ACC112 (cell line): ENCODE data around the gene RNU6-7.

ENCODE experiments used
- H2AFZ ChIP-seq: fragments of 200-600 bp; sonication (generic); one replicate; pipeline ENCODE4 v1.6.0; 2017; ENCODE audit warnings: antibody characterized with exemption, low read length; ENCODE audit not compliant: unreplicated experiment
- H3K27ac ChIP-seq: fragments of 200-600 bp; sonication (generic); 2 replicates; pipeline ENCODE4 v1.5.1; 2014; ENCODE audit warnings: low read depth, mild to moderate bottlenecking, antibody characterized with exemption, low read length, moderate library complexity
- H3K27me3 ChIP-seq: fragments of 200-600 bp; sonication (generic); 2 replicates; pipeline ENCODE4 v1.6.1; 2014; ENCODE audit warnings: mild to moderate bottlenecking, antibody characterized with exemption, low read length, moderate library complexity, mixed read lengths; ENCODE audit not compliant: insufficient read depth
- H3K36me3 ChIP-seq: fragments of 200-600 bp; sonication (generic); 2 replicates; pipeline ENCODE4 v1.6.1; 2016; ENCODE audit warnings: mild to moderate bottlenecking, antibody characterized with exemption, low read length, moderate library complexity, mixed read lengths; ENCODE audit not compliant: insufficient read depth
- H3K4me1 ChIP-seq: fragments of 200-600 bp; sonication (generic); one replicate; pipeline ENCODE4 v1.6.1; 2016; ENCODE audit warnings: low read length, mixed read lengths; ENCODE audit not compliant: insufficient read depth, unreplicated experiment, control insufficient read depth
- H3K4me3 ChIP-seq: fragments of 200-600 bp; sonication (generic); 2 replicates; pipeline ENCODE4 v1.5.1; 2014; ENCODE audit warnings: mild to moderate bottlenecking, low read depth, low read length
- H3K79me2 ChIP-seq: fragments of 200-600 bp; sonication (generic); one replicate; pipeline ENCODE4 v1.6.0; 2016; ENCODE audit warnings: low read length; ENCODE audit not compliant: control insufficient read depth, unreplicated experiment, insufficient read depth

The RNU6-7 gene

GRCh38 chr14:32192712-32193373 lies 9.0 kb upstream of the RNU6-7 start:
- no peaks in the 10 kb centered on the region for H3K36me3 ChIP-seq
- H2AFZ ChIP-seq = no peak overlapping the region
- no peaks in the 10 kb centered on the region for H3K4me1 ChIP-seq
- H3K4me3 ChIP-seq = no peak overlapping the region
- no peaks in the 10 kb centered on the region for H3K79me2 ChIP-seq
- H3K27me3 ChIP-seq = no peaks in the 10 kb centered on the region
- no peak overlapping the region for H3K27ac ChIP-seq

- H3K27me3 ChIP-seq = no peaks in the 10 kb centered on the region
- no peak overlapping the region for H3K4me3 ChIP-seq
- H3K36me3 ChIP-seq = no peaks in the 10 kb centered on the region
- H2AFZ ChIP-seq = no peak overlapping the region
- H3K79me2 ChIP-seq = no peaks in the 10 kb centered on the region
- no peak overlapping the region for H3K27ac ChIP-seq
- no peaks in the 10 kb centered on the region for H3K4me1 ChIP-seq
Measured at GRCh38 chr14:32193532-32193931, 8.3 kb upstream of the RNU6-7 start.

- H3K4me1 ChIP-seq = no peaks in the 10 kb centered on the region
- H3K27me3 ChIP-seq = no peaks in the 10 kb centered on the region
- no peaks in the 10 kb centered on the region for H3K36me3 ChIP-seq
- no peak overlapping the region for H3K4me3 ChIP-seq
- H3K27ac ChIP-seq = no peak overlapping the region
- H3K79me2 ChIP-seq = no peaks in the 10 kb centered on the region
- H2AFZ ChIP-seq = no peak overlapping the region
Measured at GRCh38 chr14:32195636-32196035, 6.2 kb upstream of the RNU6-7 start.

GRCh38 chr14:32197919-32198318 lies 3.9 kb upstream of the RNU6-7 start:
- H3K79me2 ChIP-seq = no peaks in the 10 kb centered on the region
- H3K27ac ChIP-seq = no peak overlapping the region
- H3K4me3 ChIP-seq = no peak overlapping the region
- H3K4me1 ChIP-seq = peaks cover 11% of the 10 kb centered on the region
- H3K27me3 ChIP-seq = no peaks in the 10 kb centered on the region
- H3K36me3 ChIP-seq = no peaks in the 10 kb centered on the region
- no peak overlapping the region for H2AFZ ChIP-seq

GRCh38 chr14:32200368-32201192 lies 1.3 kb upstream of the RNU6-7 start:
- H3K27me3 ChIP-seq = no peaks in the 10 kb centered on the region
- H3K36me3 ChIP-seq = no peaks in the 10 kb centered on the region
- H3K4me3 ChIP-seq = peak overlapping the region; percentile 89
- H2AFZ ChIP-seq = peak overlapping the region; percentile 78
- H3K79me2 ChIP-seq = no peaks in the 10 kb centered on the region
- peaks cover 11% of the 10 kb centered on the region for H3K4me1 ChIP-seq
- no peak overlapping the region for H3K27ac ChIP-seq

GRCh38 chr14:32201193-32201815 lies 541 bp upstream of the RNU6-7 start:
- no peak overlapping the region for H3K27ac ChIP-seq

GRCh38 chr14:32202491-32202997 lies 699 bp downstream of the RNU6-7 start:
- Histone ChIP-seq H2AFZ (no peak overlapping the region), H3K4me3 (peak overlapping the region; percentile 89)

More at GRCh38 chr14:32201193-32201815, 541 bp upstream of the RNU6-7 start:
- peaks cover 11% of the 10 kb centered on the region for H3K4me1 ChIP-seq
- H3K4me3 ChIP-seq = peak overlapping the region; percentile 89
- peak overlapping the region; percentile 78 for H2AFZ ChIP-seq
- H3K79me2 ChIP-seq = no peaks in the 10 kb centered on the region
- H3K27me3 ChIP-seq = no peaks in the 10 kb centered on the region
- H3K36me3 ChIP-seq = no peaks in the 10 kb centered on the region

GRCh38 chr14:32202998-32203882 lies 1.4 kb downstream of the RNU6-7 start, which contains the start of gene RNU6-8:
TSS of gene RNU6-8 (minus strand) at chr14:32203269.
- peaks cover 11% of the 10 kb centered on the region for H3K4me1 ChIP-seq
- H3K27ac ChIP-seq = peak within 1 kb of the TSS; percentile 71
- H2AFZ ChIP-seq = peak within 1 kb of the TSS; percentile 90
- H3K27me3 ChIP-seq = no peaks in the 10 kb centered on the region
- no peaks in the 10 kb centered on the region for H3K79me2 ChIP-seq
- peak within 1 kb of the TSS; percentile 89 for H3K4me3 ChIP-seq
- H3K36me3 ChIP-seq = no peaks in the 10 kb centered on the region

More at GRCh38 chr14:32202491-32202997, 699 bp downstream of the RNU6-7 start:
- Histone ChIP-seq H3K27me3 (no peaks in the 10 kb centered on the region), H3K27ac (peak overlapping the region; percentile 71), H3K36me3 (no peaks in the 10 kb centered on the region), H3K79me2 (no peaks in the 10 kb centered on the region), H3K4me1 (peaks cover 11% of the 10 kb centered on the region)

- no peaks in the 10 kb centered on the region for H3K27me3 ChIP-seq
- no peaks in the 10 kb centered on the region for H3K79me2 ChIP-seq
- H3K36me3 ChIP-seq = no peaks in the 10 kb centered on the region
- peak overlapping the region; percentile 90 for H2AFZ ChIP-seq
- peaks cover 11% of the 10 kb centered on the region for H3K4me1 ChIP-seq
- no peak overlapping the region for H3K27ac ChIP-seq
- H3K4me3 ChIP-seq = peak overlapping the region; percentile 89
Measured at GRCh38 chr14:32203928-32204357, 2.1 kb downstream of the RNU6-7 start.

- H3K27ac ChIP-seq = no peak overlapping the region
- H3K36me3 ChIP-seq = no peaks in the 10 kb centered on the region
- no peak overlapping the region for H3K4me3 ChIP-seq
- H3K4me1 ChIP-seq = peaks cover 11% of the 10 kb centered on the region
- no peaks in the 10 kb centered on the region for H3K79me2 ChIP-seq
- no peaks in the 10 kb centered on the region for H3K27me3 ChIP-seq
- H2AFZ ChIP-seq = no peak overlapping the region
Measured at GRCh38 chr14:32205554-32205953, 3.7 kb downstream of the RNU6-7 start.
